Activated T-cell treated with anti-CD3 and anti-CD28 coated beads, Interleukin-2, amount 50 U/mL, for 24 hours (primary cell): ENCODE measurements around the gene SPRR5.

Source experiments
- DNase-seq: peaks from one replicate; pipeline ENCODE4 v3.0.0-alpha.2; 2020
- H3K27ac Mint-ChIP-seq: 2 replicates; pipeline ENCODE4 v1.8.0; 2020; ENCODE audit warnings: mild to moderate bottlenecking, mixed read lengths
- H3K27me3 Mint-ChIP-seq: 2 replicates; pipeline ENCODE4 v1.8.0; 2020; ENCODE audit warnings: mixed read lengths
- H3K36me3 Mint-ChIP-seq: 2 replicates; pipeline ENCODE4 v1.8.0; 2020; ENCODE audit warnings: low read depth, mixed read lengths
- H3K4me1 Mint-ChIP-seq: 2 replicates; pipeline ENCODE4 v1.8.0; 2020; ENCODE audit warnings: low read depth, mixed read lengths
- H3K4me3 Mint-ChIP-seq: 2 replicates; pipeline ENCODE4 v1.8.0; 2020; ENCODE audit warnings: mild to moderate bottlenecking, moderate library complexity, mixed read lengths
- H3K9me3 Mint-ChIP-seq: 2 replicates; pipeline ENCODE4 v1.8.0; 2020; ENCODE audit warnings: mixed read lengths

The SPRR5 gene

DNA sequence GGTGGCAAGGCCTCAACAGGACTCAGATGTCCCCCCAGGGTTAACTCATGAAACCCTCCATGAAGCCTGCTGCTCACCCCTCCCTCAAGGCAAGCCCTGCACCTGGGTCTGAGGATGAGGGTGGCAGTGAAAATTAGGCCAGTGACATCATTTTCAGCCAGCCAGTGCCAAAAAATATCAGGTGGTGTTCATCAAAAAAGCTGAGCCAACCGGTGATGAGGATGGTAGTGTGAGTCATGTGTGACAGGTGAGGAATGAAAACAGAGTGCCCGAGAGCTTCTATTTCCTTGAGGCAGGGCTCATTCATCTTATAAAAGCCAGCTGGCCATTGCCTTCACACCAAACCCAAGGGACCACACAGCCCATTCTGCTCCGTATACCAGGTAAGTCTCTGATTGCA, 36.7 kb downstream of the SPRR5 start, which contains the start of gene SPRR1A:
TSS of gene SPRR1A (plus strand) at position 339 of the 400 bp plus-strand sequence. CDS start 1,150 bp downstream, outside the sequence.
- no peaks in the 10 kb centered on the region for H3K36me3 Mint-ChIP-seq
- no peak within 1 kb of the TSS for H3K27ac Mint-ChIP-seq
- peaks cover 72% of the 10 kb centered on the region for H3K27me3 Mint-ChIP-seq
- DNase-seq = no peak
- no peaks in the 10 kb centered on the region for H3K9me3 Mint-ChIP-seq
- no peak within 1 kb of the TSS for H3K4me3 Mint-ChIP-seq
- no peaks in the 10 kb centered on the region for H3K4me1 Mint-ChIP-seq

DNA sequence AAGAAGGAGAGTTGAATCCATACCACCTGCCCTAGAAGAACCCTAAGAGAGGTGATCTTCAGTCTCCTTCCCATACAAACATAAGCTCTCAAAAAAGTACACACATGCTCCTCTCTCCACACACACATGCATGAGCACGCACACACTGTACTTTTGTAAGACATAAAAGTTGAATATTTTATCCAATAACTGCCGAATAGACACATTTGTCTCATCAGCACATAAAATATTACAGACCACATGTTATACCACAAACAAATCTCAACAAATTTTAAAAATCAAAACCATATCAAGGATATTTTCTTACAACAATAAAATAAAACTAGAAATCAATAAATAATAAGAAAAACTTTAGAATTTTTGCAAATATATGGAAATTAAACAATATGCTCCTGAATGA, 39.6 kb downstream of the SPRR5 start:
- Mint-ChIP-seq H3K27ac (no peak overlapping the region), H3K27me3 (peaks cover 54% of the 10 kb centered on the region), H3K36me3 (no peaks in the 10 kb centered on the region), H3K4me1 (no peaks in the 10 kb centered on the region), H3K4me3 (no peak overlapping the region), H3K9me3 (no peaks in the 10 kb centered on the region)
- no peak for DNase-seq

DNA sequence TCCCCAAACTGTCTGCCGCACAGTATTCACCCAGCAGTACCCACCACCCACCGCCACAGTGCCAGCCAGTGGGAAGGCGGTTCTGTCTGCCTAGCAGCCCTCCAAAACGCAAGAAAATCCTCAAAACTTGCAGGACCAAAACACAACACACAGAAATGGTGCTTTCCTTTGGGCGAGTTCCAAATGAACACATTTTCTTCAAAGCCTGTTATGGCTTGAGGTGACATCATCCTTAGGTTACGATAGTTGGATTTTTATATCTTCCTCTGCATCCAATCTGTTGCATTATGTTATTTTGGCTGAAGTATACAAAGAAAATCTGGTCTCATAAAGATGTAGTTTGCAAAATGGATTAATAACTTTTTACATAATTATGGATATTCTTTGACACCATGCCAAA, 46.2 kb downstream of the SPRR5 start:
- H3K4me3 Mint-ChIP-seq = no peak overlapping the region
- no peaks in the 10 kb centered on the region for H3K4me1 Mint-ChIP-seq
- peaks cover 17% of the 10 kb centered on the region for H3K27me3 Mint-ChIP-seq
- DNase-seq = no peak
- H3K36me3 Mint-ChIP-seq = no peaks in the 10 kb centered on the region
- peaks cover 7% of the 10 kb centered on the region for H3K9me3 Mint-ChIP-seq
- H3K27ac Mint-ChIP-seq = no peak overlapping the region

DNA sequence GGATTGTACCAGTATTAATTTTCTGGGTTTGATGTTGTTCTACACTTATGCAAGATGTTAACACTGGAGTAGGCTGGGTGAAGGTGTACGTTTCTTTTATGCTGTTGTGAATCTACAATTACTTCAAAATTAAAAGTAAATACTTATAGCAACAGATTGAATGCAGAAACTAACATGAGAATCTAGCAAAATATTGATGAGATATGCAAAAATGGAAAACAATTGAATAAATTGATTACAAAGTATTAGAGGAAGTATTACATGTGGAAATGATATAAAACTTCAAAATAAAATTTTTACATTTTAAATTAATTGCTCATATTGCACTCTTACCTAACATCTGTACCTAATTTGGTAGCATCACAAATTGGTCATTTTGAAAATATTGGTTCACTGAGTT, 48.8 kb downstream of the SPRR5 start:
- Mint-ChIP-seq H3K4me3 (no peak overlapping the region), H3K27ac (no peak overlapping the region), H3K4me1 (no peaks in the 10 kb centered on the region), H3K9me3 (peaks cover 7% of the 10 kb centered on the region), H3K27me3 (peaks cover 21% of the 10 kb centered on the region), H3K36me3 (no peaks in the 10 kb centered on the region)
- no peak for DNase-seq

DNA sequence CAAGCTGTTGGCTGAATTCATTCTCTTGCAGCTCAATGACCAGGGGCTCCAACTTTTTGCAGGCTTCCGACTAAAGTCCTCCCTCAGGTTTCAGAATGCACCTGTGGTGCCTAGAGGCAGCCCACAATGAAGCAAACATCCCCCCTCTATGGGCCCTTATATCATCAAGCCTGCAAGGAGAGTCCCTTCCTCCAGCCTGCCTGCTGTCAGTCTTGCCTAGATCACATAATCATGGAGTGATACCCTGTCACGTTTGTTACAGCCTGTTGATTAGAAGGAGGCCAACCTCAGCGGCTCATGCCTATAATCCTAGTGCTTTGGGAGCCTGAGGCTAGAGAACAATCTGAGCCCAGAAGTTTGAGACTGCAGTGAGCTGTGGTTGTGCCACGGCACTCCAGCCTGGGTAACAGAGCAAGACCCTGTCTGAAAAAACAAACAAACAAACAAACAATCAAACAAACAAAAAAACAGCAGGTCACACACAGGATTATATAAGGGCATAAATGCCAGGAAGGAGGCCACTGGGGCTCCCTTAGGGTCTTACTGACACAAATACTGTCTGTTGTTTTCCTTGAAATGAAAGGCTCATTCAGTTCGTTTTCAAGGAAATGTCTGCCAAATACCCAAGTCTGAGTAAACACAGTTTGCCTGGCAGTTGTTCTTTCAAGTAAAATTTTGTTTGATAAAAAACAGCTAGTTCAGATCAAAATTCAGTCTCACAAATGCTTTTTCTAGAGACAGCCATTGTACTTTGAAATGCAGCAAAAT, 49.8 kb downstream of the SPRR5 start:
- H3K27me3 Mint-ChIP-seq = peaks cover 18% of the 10 kb centered on the region
- H3K27ac Mint-ChIP-seq = no peak overlapping the region
- DNase-seq = no peak
- no peaks in the 10 kb centered on the region for H3K4me1 Mint-ChIP-seq
- H3K36me3 Mint-ChIP-seq = no peaks in the 10 kb centered on the region
- peaks cover 7% of the 10 kb centered on the region for H3K9me3 Mint-ChIP-seq
- no peak overlapping the region for H3K4me3 Mint-ChIP-seq

DNA sequence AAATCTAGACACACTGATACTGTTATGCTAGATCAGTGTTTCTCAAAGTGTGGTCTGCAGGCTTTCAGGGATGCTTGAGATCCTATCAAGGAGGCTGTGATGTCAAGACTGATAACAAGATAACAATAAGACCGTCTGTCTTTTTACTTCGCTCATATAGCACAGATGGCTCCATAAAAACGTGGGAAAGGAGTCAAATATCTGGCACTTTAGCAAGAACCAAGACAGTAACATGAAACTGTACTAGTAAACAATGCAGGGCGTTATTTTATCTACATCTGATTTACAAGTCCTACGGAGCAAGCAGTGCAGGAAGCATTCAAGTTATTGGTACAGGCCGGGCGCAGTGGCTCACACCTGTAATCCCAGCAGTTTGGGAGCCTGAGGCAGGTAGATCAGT, 50.9 kb downstream of the SPRR5 start:
- Mint-ChIP-seq H3K4me3 (no peak overlapping the region), H3K4me1 (no peaks in the 10 kb centered on the region), H3K27ac (no peak overlapping the region), H3K36me3 (no peaks in the 10 kb centered on the region), H3K27me3 (peaks cover 16% of the 10 kb centered on the region), H3K9me3 (peaks cover 7% of the 10 kb centered on the region)
- no peak for DNase-seq

DNA sequence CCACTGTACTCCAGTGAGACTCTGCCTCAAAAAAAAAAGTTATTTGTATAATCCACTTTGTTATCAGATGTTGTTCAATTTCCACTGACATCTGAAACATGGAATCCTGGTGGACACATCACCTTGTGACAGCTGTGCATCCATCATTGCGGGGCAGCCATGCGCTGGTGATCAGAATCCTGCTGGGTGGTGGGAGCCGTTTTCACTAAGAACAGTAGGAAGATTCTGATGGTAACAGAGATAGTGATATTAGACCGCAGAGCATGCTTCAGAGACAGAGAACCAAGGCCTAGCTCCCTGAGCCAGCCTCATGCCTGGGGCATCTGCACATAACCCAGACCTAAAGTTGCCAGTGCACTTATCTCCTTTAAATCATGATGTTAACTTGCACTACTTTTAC, 51.5 kb downstream of the SPRR5 start:
- H3K36me3 Mint-ChIP-seq = no peaks in the 10 kb centered on the region
- peaks cover 7% of the 10 kb centered on the region for H3K9me3 Mint-ChIP-seq
- H3K4me3 Mint-ChIP-seq = no peak overlapping the region
- peaks cover 13% of the 10 kb centered on the region for H3K27me3 Mint-ChIP-seq
- DNase-seq = no peak
- no peaks in the 10 kb centered on the region for H3K4me1 Mint-ChIP-seq
- H3K27ac Mint-ChIP-seq = no peak overlapping the region
